ENCODE results near the gene ATP10A.

ATP10A gene

DNA sequence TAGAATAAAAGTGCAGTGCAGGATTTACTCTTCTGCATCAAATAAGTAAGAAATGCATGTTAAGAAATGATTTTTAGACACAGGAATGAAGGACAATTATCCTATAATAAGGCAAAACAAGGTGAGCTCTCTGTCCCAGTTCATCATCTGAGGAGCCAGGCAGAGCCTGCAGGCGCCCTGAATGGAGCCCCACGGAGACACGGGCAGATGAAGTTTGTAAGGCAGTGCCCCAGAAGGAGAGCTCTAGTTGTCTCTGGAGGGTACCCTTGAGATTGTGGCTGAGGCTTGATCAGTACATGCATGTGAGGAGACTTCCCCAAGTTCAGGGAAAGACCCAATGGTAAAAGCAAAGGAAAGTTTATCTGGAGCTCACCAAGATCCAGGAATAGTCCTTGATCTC lies 50.3 kb downstream of the ATP10A start:
- Histone ChIP-seq H3K36me3 (ENCODE audit: insufficient read depth, low read length) (no peaks in the 10 kb centered on the region), H3K27me3 (ENCODE audit: insufficient read depth, low read length) (no peaks in the 10 kb centered on the region), H3K27ac (ENCODE audit: low read depth, low read length, poor library complexity, severe bottlenecking) (no peak overlapping the region), H3K4me3 (ENCODE audit: low read depth, low read length, poor library complexity, severe bottlenecking) (no peak overlapping the region), H3K9me2 (ENCODE audit: low read depth, low read length) (no peaks in the 10 kb centered on the region), H3K79me2 (ENCODE audit: insufficient read depth, low read length) (no peaks in the 10 kb centered on the region), H3K9me3 (ENCODE audit: low read length) (no peaks in the 10 kb centered on the region), H3K4me2 (ENCODE audit: low read length) (no peak overlapping the region), H3K4me1 (ENCODE audit: insufficient read depth, low read length, severe bottlenecking) (no peaks in the 10 kb centered on the region), H2AFZ (ENCODE audit: low read length) (no peak overlapping the region), H3K9ac (ENCODE audit: low read length) (no peak overlapping the region), H4K20me1 (ENCODE audit: insufficient read depth, low read length) (no peaks in the 10 kb centered on the region), H3F3A (ENCODE audit: insufficient read depth, low read length) (no peaks in the 10 kb centered on the region)
- TF ChIP-seq EZH2 (IDR thresholded peaks at IDR 0.05; ENCODE audit: borderline replicate concordance, low read length): no peak
- TF ChIP-seq, protein P1, sequence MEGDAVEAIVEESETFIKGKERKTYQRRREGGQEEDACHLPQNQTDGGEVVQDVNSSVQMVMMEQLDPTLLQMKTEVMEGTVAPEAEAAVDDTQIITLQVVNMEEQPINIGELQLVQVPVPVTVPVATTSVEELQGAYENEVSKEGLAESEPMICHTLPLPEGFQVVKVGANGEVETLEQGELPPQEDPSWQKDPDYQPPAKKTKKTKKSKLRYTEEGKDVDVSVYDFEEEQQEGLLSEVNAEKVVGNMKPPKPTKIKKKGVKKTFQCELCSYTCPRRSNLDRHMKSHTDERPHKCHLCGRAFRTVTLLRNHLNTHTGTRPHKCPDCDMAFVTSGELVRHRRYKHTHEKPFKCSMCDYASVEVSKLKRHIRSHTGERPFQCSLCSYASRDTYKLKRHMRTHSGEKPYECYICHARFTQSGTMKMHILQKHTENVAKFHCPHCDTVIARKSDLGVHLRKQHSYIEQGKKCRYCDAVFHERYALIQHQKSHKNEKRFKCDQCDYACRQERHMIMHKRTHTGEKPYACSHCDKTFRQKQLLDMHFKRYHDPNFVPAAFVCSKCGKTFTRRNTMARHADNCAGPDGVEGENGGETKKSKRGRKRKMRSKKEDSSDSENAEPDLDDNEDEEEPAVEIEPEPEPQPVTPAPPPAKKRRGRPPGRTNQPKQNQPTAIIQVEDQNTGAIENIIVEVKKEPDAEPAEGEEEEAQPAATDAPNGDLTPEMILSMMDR (IDR thresholded peaks at IDR 0.05; ENCODE audit: low read length): no peak

- Histone ChIP-seq H3K9ac (ENCODE audit: low read length) (no peak overlapping the region), H3K4me2 (ENCODE audit: low read length) (no peak overlapping the region), H3K4me1 (ENCODE audit: insufficient read depth, low read length, severe bottlenecking) (no peaks in the 10 kb centered on the region), H3K79me2 (ENCODE audit: insufficient read depth, low read length) (no peaks in the 10 kb centered on the region), H3F3A (ENCODE audit: insufficient read depth, low read length) (no peaks in the 10 kb centered on the region), H3K36me3 (ENCODE audit: insufficient read depth, low read length) (no peaks in the 10 kb centered on the region), H2AFZ (ENCODE audit: low read length) (no peak overlapping the region), H3K27ac (ENCODE audit: low read depth, low read length, poor library complexity, severe bottlenecking) (no peak overlapping the region), H3K9me3 (ENCODE audit: low read length) (no peaks in the 10 kb centered on the region), H3K4me3 (ENCODE audit: low read depth, low read length, poor library complexity, severe bottlenecking) (no peak overlapping the region), H3K9me2 (ENCODE audit: low read depth, low read length) (no peaks in the 10 kb centered on the region), H4K20me1 (ENCODE audit: insufficient read depth, low read length) (no peaks in the 10 kb centered on the region), H3K27me3 (ENCODE audit: insufficient read depth, low read length) (no peaks in the 10 kb centered on the region)
- no peak for TF ChIP-seq EZH2 (IDR thresholded peaks at IDR 0.05; ENCODE audit: borderline replicate concordance, low read length)
- TF ChIP-seq, protein P1 (IDR thresholded peaks at IDR 0.05; ENCODE audit: low read length): no peak
Measured at GRCh38 chr15:25812073-25812472, 51.1 kb downstream of the ATP10A start.

DNA sequence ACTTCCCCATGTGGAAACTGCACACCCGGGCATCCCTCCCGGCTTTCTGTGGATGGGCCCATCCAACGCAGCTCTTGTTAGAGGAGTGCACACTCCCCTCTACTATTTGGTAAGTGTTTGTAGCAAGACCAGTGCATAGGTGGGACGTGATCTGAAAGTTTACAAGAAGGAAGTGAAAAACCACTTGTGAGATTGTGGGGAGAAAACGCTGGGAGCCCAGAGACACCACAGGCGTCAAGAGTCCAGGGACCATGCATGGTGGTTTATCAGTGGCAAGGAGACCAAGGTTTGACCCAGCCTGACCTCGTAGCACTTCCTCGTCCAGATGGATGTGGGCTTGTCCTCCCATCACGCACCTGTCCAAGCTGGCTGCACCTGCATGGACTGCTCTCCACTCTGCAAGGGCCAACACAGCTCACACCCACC lies 51.6 kb downstream of the ATP10A start:
- no peaks in the 10 kb centered on the region for H3F3A ChIP-seq (ENCODE audit: insufficient read depth, low read length)
- H3K4me3 ChIP-seq (ENCODE audit: low read depth, low read length, poor library complexity, severe bottlenecking): no peak overlapping the region
- H4K20me1 ChIP-seq (ENCODE audit: insufficient read depth, low read length): no peaks in the 10 kb centered on the region
- H3K4me1 ChIP-seq (ENCODE audit: insufficient read depth, low read length, severe bottlenecking): no peaks in the 10 kb centered on the region
- H2AFZ ChIP-seq (ENCODE audit: low read length): no peak overlapping the region
- no peak overlapping the region for H3K4me2 ChIP-seq (ENCODE audit: low read length)
- H3K79me2 ChIP-seq (ENCODE audit: insufficient read depth, low read length): no peaks in the 10 kb centered on the region
- H3K9ac ChIP-seq (ENCODE audit: low read length): no peak overlapping the region
- TF ChIP-seq EZH2 (IDR thresholded peaks at IDR 0.05; ENCODE audit: borderline replicate concordance, low read length): no peak
- TF ChIP-seq, protein P1 (IDR thresholded peaks at IDR 0.05; ENCODE audit: low read length): no peak
- no peaks in the 10 kb centered on the region for H3K9me2 ChIP-seq (ENCODE audit: low read depth, low read length)
- no peaks in the 10 kb centered on the region for H3K27me3 ChIP-seq (ENCODE audit: insufficient read depth, low read length)
- H3K27ac ChIP-seq (ENCODE audit: low read depth, low read length, poor library complexity, severe bottlenecking): no peak overlapping the region
- H3K9me3 ChIP-seq (ENCODE audit: low read length): no peaks in the 10 kb centered on the region
- no peaks in the 10 kb centered on the region for H3K36me3 ChIP-seq (ENCODE audit: insufficient read depth, low read length)
